WERI-Rb-1 (cell line): ENCODE measurements around the gene SLC6A3.

ENCODE experiments used
- DNase-seq: peaks from one replicate; pipeline ENCODE4 v3.0.0-alpha.2; 2020
- H3K27ac ChIP-seq: fragments of 250-450 bp; sonication (Bioruptor Pico); 2 replicates; pipeline ENCODE4 v1.5.1; 2020; ENCODE audit warnings: mild to moderate bottlenecking, moderate library complexity
- H3K27me3 ChIP-seq: fragments of 250-450 bp; sonication (Bioruptor Pico); 2 replicates; pipeline ENCODE4 v1.5.1; 2021; ENCODE audit warnings: mild to moderate bottlenecking, low read depth, moderate library complexity; ENCODE audit not compliant: insufficient read depth, severe bottlenecking
- H3K36me3 ChIP-seq: fragments of 250-450 bp; sonication (Bioruptor Pico); 2 replicates; pipeline ENCODE4 v1.5.1; 2020; ENCODE audit warnings: mild to moderate bottlenecking, moderate library complexity
- H3K4me3 ChIP-seq: 2 replicates; pipeline ENCODE4 v1.5.1; 2011; ENCODE audit warnings: low read depth, mild to moderate bottlenecking, control low read depth, low read length
- H3K9me3 ChIP-seq: fragments of 250-450 bp; sonication (Bioruptor Pico); 2 replicates; pipeline ENCODE4 v1.5.1; 2021; ENCODE audit warnings: mild to moderate bottlenecking, moderate library complexity; ENCODE audit not compliant: severe bottlenecking
- CTCF ChIP-seq: IDR thresholded peaks from 2 replicates; pipeline ENCODE4 v1.5.1; 2011; ENCODE audit warnings: low read depth, mild to moderate bottlenecking, control low read depth, inconsistent platforms, low read length

The SLC6A3 gene

GRCh38 chr5:1445313-1445688, at the start of gene SLC6A3:
Gene SLC6A3, minus strand, starts transcription at chr5:1445440. Its CDS starts 2,243 bp downstream, at chr5:1443197.
- H3K27me3 ChIP-seq = peaks cover 20% of the 10 kb centered on the region
- DNase-seq = no peak
- H3K4me3 ChIP-seq = peak within 1 kb of the TSS; percentile 34
- no peak within 1 kb of the TSS for H3K27ac ChIP-seq
- TF ChIP-seq CTCF = no peak
- H3K9me3 ChIP-seq = peaks cover 28% of the 10 kb centered on the region
- H3K36me3 ChIP-seq = no peaks in the 10 kb centered on the region

- H3K36me3 ChIP-seq = peaks cover 87% of the 10 kb centered on the region
- no peak for DNase-seq
- no peak overlapping the region for H3K27ac ChIP-seq
- TF ChIP-seq CTCF = no peak
- no peaks in the 10 kb centered on the region for H3K9me3 ChIP-seq
- no peaks in the 10 kb centered on the region for H3K27me3 ChIP-seq
- no peak overlapping the region for H3K4me3 ChIP-seq
These were observed 48.7 kb upstream of the SLC6A3 start for GRCh38 chr5:1493941-1494340.

- Histone ChIP-seq H3K27ac (no peak overlapping the region), H3K4me3 (no peak overlapping the region), H3K36me3 (peaks cover 87% of the 10 kb centered on the region), H3K27me3 (no peaks in the 10 kb centered on the region), H3K9me3 (no peaks in the 10 kb centered on the region)
- DNase-seq = no peak
- TF ChIP-seq CTCF = no peak
These were observed 48.2 kb upstream of the SLC6A3 start for GRCh38 chr5:1493413-1493812.

GRCh38 chr5:1492757-1493156, 47.5 kb upstream of the SLC6A3 start:
- H3K27ac ChIP-seq = no peak overlapping the region
- no peak for DNase-seq
- no peak overlapping the region for H3K4me3 ChIP-seq
- no peak for TF ChIP-seq CTCF
- peaks cover 87% of the 10 kb centered on the region for H3K36me3 ChIP-seq
- no peaks in the 10 kb centered on the region for H3K27me3 ChIP-seq
- no peaks in the 10 kb centered on the region for H3K9me3 ChIP-seq

- H3K36me3 ChIP-seq = peaks cover 96% of the 10 kb centered on the region
- DNase-seq = no peak
- no peak overlapping the region for H3K27ac ChIP-seq
These were observed 45.1 kb upstream of the SLC6A3 start for GRCh38 chr5:1490376-1490775.

More at GRCh38 chr5:1490376-1490775, 45.1 kb upstream of the SLC6A3 start:
- no peaks in the 10 kb centered on the region for H3K27me3 ChIP-seq
- TF ChIP-seq CTCF = no peak
- H3K9me3 ChIP-seq = no peaks in the 10 kb centered on the region
- H3K4me3 ChIP-seq = no peak overlapping the region
